Stimulated activated CD8-positive, alpha-beta memory T cell treated with anti-CD3 and anti-CD28 coated beads, Interleukin-7, amount 100 ng/mL, for 24 hours (primary cell): ENCODE measurements around the gene CYB561D1.

ENCODE experiments used
- DNase-seq: peaks from one replicate; pipeline ENCODE4 v3.0.0-alpha.2; 2020; ENCODE audit warnings: low read depth

CYB561D1 gene

DNA sequence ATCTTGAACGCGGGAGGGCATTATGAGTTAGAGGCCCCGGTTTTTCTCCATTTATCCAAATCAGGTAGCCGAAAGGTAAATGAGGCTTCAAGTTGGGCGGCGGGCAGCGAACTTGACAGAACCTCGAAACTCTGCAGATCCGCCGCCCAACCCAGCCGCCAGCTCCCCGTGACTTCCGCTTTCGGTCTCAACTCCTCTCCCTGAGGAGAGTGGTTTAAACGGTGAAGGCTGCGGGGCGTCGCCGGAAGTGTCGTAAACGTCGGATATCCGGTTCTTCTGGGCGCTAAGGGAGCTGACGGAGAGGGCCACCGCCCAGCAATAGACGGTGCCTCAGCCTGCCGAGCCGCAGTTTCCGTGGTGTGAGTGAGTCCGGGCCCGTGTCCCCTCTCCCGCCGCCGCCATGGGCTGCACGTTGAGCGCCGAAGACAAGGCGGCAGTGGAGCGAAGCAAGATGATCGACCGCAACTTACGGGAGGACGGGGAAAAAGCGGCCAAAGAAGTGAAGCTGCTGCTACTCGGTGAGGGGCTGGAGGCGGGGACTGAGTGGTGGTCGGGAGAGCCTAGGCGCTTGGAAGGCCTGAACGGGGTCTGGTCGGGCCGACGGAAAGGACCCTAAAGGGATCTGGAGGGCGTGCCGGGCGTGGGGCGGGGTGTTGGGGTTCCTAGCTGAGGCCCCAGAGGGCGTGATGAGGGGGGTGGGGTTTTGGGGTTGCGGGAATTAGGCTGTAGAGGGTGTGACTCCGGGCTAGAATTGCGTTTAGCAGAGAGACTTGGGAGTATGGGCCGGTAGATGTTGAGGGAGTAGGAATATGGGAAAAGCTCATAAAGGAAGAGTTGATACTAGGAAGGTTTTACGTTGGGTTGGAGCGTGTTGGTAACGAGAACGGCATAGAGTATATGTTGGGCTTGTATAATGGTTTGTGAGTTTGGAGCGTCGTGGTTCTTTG, 54.7 kb downstream of the CYB561D1 start, which contains the start of gene GNAI3:
TSS of gene GNAI3 (plus strand) at position 295 of the 947 bp plus-strand sequence. CDS start at position 401, 106 bp downstream.
- DNase-seq = peak; percentile 94
